ENCODE results near the gene SP140.

- TF ChIP-seq POLR2A (IDR thresholded peaks at IDR 0.05) (no peak), POLR2AphosphoS5 (IDR thresholded peaks at IDR 0.05) (no peak)
Measured at GRCh38 chr2:230176996-230177395, 48.5 kb upstream of the SP140 start.

Measured in suprapubic skin (tissue), 4 donors.